ENCODE results near the gene KLRC4. TPM values are rescaled to one million over a fixed set of nuclear protein-coding genes. Genes with fewer than 3 reads are reported as not detected.
"Not testable (repeated sequence)": the region's sequence is repeated elsewhere in the genome, so short reads cannot be mapped to it uniquely, and the experiment has no call there.

KLRC4 gene
- total RNA-seq, 1 donor, result not detected

DNA sequence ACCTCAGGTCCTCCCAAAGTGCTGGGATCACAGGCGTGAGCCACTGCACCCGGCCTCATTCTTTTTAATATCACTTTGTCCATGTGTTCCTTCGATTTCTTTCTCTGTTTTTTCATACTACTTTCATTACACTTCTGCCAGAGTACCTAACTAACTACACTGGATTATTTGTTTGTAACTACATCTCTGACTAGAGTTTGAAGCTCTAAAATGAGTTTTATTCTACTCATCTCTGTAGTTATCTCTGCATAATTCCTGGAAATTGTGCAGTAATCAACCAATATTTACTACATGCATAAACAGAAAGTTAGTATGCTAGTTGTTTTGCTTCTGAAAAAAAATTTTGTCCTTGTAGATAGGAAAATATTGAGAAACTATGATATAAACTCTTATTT lies 34.9 kb downstream of the KLRC4 start:
- no peak for TF ChIP-seq CTCF (IDR thresholded peaks at IDR 0.05; ENCODE audit: insufficient read depth, low read depth, low read length)
- no peak for DNase-seq (ENCODE audit: low read depth)
- H3K4me3 ChIP-seq (ENCODE audit: low read depth, low read length), result no peak overlapping the region

DNA sequence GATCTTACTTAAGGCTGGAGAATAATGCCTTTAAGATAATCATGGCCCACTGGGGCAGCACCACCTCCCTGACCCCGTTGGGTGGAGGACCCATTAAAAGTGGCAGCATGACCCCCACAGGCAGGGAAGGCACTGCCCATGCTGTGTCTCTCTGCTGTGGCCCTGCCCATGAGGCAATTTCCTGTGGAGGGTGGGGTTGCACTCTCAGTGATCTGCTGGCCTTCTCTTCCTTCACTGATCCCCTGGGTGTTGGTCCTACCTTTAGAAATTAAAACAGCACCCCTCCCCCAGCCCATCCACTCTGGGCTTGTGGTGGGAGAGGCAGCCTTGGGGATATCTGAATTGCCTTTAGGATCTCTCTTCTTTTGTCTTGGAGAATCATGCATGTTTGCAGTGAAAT lies 37.0 kb downstream of the KLRC4 start:
- no peak for DNase-seq (ENCODE audit: low read depth)
- TF ChIP-seq CTCF (IDR thresholded peaks at IDR 0.05; ENCODE audit: insufficient read depth, low read depth, low read length), result no peak
- H3K4me3 ChIP-seq (ENCODE audit: low read depth, low read length), result no peak overlapping the region

- not testable (repeated sequence) for H3K4me3 ChIP-seq (ENCODE audit: low read depth, low read length); DNase-seq (ENCODE audit: low read depth)
These were observed 37.5 kb downstream of the KLRC4 start for GRCh38 chr12:10371893-10372535.

- TF ChIP-seq CTCF (IDR thresholded peaks at IDR 0.05; ENCODE audit: insufficient read depth, low read depth, low read length), result no peak
- H3K4me3 ChIP-seq (ENCODE audit: low read depth, low read length), result no peak overlapping the region
- DNase-seq (ENCODE audit: low read depth), result no peak
These were observed 39.8 kb downstream of the KLRC4 start for GRCh38 chr12:10369557-10370415.

DNA sequence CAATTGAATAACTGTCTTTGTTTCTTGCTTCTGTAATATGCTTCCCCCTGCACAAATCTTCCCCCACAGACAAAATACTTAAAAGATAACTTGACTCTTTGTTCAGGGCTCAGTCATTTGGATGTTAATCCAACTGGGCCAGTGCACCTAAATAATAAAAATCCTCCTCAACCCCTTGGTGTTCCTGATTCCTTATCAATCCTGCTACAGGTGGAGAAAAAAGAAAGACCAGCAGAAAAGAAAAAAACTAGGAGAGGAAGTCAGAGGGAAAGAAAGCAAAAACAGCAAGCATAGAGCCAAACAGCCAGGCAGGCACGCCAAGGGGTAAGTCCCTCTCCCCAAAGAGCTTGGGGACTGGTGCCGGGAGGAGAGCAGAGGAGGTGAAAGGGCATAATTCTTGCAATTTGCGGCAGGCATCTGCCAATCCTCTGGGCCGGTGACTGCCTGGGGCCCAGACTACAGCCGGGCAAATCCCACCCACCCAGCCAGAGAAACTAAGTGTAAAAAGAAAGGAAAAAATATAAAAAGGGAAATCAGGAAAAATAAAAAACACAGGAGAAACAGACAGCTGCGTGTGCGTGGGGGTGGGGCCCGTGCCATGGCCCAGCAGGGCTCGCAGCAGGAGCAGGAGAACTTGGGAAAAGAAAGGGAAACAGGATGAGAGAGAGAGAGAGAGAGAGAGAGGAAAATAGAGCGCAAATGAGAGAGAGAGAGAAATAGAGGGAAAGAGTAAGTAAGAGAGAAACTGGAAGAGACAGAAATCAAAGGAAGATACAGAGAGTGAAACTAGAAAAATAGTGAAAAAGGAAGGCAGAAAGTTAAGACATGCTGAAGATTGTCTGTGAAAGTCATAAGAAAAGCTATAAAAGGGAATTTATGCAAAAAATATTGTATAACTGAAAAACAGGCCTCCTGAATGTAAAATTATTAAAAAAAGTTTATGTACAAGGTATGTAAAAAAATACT lies 41.1 kb downstream of the KLRC4 start:
- no peak overlapping the region for H3K4me3 ChIP-seq (ENCODE audit: low read depth, low read length)
- no peak for TF ChIP-seq CTCF (IDR thresholded peaks at IDR 0.05; ENCODE audit: insufficient read depth, low read depth, low read length)

DNA sequence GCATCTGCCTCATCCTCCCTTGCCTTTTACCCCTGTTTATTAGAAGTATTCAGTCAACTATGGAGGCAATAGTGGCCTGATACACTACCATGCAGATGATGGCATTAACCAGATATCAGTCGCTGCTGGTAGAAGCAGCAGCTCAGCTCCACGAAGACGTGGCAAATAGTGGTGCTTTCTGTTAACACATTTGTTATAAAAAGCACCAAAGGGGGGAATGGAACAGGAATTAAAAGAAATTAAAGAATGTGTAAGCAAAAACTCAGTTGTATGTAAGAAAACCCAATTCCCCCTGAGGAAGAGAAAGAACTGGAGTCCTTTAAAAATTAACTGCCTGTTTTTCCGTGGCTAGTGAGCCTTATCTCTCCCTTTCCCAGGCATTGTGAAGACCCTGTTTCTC lies 41.8 kb downstream of the KLRC4 start:
- DNase-seq (ENCODE audit: low read depth); H3K4me3 ChIP-seq (ENCODE audit: low read depth, low read length): not testable (repeated sequence)

More for the DNA sequence above, 41.1 kb downstream of the KLRC4 start:
- DNase-seq (ENCODE audit: low read depth), result no peak

DNA sequence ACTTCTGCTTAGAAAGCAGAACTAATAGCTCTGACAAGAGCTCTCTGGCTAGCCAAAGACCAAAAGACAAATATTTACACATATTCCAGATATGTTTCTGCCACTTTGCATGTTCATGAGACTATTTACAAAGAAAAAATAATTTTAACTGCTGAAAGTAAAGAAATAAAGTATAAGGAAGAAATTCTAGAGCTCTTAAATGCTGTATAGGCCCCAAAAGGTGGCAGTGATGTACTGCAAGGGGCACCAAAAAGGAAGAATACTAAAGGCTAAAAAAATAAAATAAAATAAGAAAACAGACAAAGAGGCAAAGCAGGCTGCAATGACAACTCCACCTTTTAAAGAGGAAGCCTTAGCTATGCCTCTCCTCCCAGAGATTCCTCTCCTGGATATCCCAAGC lies 42.7 kb downstream of the KLRC4 start:
- DNase-seq (ENCODE audit: low read depth), result peak; percentile 45
- H3K4me3 ChIP-seq (ENCODE audit: low read depth, low read length), result no peak overlapping the region
- peak; percentile 34 for TF ChIP-seq CTCF (IDR thresholded peaks at IDR 0.05; ENCODE audit: insufficient read depth, low read depth, low read length)
